Raji (cell line): ENCODE measurements around the gene PPP3CB.

Experiments
- POLR2A ChIP-seq: IDR thresholded peaks from 2 replicates; pipeline ENCODE4 v1.6.1; 2011; ENCODE audit warnings: low read depth, low read length, control low read depth; ENCODE audit not compliant: insufficient read depth

PPP3CB gene

DNA sequence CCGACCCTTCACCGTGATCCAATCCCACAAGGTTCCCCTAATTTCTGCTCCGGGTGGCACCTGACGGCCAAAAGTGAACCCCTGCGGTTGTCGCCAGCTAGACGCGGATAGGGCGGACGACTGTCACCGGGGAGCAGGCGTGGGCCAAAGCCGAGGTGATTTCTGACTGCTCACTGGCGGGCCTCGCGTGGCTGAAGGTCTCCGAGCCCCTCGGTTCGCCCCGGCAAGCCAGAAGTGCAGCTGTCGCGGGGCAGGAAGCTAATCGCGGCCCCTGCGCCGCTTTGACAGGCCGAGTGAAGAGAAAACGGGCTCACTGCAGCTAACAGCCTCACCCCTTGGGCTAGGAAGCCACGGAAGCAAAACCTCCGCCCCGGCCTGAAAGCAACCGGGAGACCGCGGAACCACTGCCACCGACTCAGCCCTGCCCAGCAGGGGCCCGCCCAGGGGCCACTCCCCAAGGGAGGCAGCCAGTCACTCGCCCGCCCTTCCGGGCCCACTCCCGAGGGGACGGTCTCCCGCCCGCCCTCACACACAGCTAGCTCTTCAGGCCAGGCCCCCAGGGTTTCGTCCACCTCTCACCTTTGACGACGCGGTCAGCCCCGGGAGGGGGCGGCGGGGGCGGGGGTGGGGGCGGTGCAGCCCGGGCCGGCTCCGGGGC lies 469 bp downstream of the PPP3CB start:
- TF ChIP-seq POLR2A: peak; percentile 51

- TF ChIP-seq POLR2A: no peak
Observed at GRCh38 chr10:73494877-73495225, 973 bp downstream of the PPP3CB start.

- no peak for TF ChIP-seq POLR2A
Observed at GRCh38 chr10:73494213-73494612, 1.6 kb downstream of the PPP3CB start.

DNA sequence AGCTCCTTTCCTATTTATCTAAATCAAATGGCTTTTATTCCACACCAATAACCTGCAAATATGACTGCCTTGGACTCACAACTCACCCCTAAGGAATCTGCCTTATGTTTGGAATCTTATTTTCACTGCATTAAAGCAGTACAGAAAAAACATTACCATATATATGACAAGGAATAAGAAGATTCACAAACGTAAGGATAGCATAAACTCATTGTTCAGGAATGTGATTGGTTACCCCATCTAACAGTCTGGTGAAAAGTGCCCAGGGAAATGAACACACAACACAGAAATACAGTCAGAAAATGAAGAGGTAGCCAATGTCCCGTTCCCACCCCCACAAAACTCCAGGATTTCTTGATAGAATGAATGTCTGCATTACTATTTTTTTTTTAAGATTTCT lies 2.0 kb downstream of the PPP3CB start:
- no peak for TF ChIP-seq POLR2A

DNA sequence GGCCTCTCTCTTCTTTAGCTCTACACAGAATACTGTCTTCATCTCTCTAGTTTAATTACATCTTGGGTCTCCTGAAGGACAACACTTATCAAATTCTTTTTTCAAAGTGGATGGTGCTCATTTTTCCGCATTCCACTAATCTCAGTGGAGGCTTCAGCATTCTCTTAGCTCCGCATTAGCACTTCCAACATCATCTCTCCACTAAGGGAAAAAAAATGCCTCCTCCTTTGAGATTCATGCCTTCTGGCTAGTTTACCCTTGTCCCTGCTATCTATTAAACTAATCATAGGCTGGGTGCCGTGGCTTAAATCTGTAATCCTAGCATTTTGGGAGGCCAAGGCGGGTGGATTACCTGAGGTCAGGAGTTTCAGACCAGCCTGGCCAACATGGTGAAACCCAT lies 9.2 kb downstream of the PPP3CB start:
- no peak for TF ChIP-seq POLR2A

- no peak for TF ChIP-seq POLR2A
Observed at GRCh38 chr10:73485320-73485719, 10.5 kb downstream of the PPP3CB start.

DNA sequence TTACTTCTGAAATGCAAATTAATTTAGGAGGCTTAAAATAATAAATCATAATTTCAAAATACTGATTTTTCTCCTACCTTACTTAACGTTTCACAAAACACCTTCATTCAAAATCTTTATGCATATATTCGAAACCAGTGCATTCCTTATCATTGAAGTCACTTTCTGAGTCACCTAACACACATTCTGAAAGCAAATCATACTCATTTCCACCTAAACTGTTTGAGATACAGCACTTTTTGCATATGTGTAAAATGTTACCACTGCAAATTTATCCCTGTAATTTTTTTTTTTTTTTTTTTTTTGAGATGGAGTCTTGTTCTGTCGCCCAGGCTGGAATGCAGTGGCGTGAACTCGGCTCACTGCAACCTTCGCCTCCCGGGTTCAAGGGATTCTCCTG lies 15.7 kb downstream of the PPP3CB start:
- TF ChIP-seq POLR2A: no peak

- TF ChIP-seq POLR2A: no peak
Observed at GRCh38 chr10:73478636-73479035, 17.2 kb downstream of the PPP3CB start.

DNA sequence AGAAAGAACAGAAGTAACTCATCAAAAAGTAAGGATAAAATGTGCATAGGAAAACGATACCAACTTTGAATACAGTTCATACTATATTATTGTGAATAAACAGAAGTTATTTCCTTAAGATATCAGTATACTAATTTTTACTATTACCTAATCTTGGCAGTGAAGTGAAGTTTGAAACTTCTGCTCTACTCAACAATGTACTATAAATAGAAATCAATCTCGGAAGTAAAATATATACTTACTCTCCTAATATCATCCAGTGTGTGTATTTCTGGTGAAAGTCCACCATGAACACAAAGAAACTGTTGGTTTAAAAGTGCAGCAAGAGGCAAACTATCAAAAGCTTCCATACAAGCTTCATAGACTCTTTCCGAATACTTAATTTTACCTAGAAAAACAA lies 24.6 kb downstream of the PPP3CB start:
- TF ChIP-seq POLR2A: no peak

DNA sequence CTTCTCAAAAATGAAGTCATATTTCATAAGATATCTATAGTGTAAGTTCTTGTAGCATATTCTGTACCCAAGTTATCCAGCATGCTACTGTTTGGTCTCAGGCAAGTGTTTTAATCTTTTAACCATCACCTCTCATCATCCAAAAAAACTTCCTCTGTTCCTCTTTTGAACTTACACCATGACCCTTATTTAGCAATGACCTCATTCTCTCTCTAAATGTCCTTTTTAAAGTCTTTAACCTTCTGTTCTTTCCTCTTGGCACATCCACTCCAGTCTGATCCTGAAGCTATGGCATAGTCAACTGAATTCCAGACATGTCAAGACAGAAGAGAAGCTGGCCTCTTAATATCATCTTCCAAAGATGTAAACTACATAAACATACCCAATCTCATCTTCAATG lies 26.2 kb downstream of the PPP3CB start:
- TF ChIP-seq POLR2A: no peak

DNA sequence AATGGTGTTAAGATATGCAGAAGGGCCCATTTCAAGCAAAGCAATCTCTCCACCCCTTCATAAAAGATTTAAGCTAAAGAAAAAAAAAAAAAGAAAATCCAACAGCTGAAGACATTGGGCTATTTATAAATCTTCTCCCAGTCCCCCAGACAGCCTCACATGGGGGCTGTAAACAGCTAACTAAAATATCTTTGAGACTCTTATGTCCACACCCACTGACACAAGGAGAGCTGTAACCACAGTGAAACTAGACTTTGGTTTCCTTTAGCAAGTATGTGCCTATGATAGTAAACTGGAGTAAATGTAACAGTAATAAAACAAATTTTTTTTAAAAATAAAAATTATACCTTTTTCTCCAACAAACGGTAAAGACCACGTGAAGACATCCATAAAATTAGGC lies 28.6 kb downstream of the PPP3CB start:
- TF ChIP-seq POLR2A: no peak

- TF ChIP-seq POLR2A: no peak
Observed at GRCh38 chr10:73465978-73466726, 29.7 kb downstream of the PPP3CB start.

- TF ChIP-seq POLR2A: no peak
Observed at GRCh38 chr10:73460897-73461296, 34.9 kb downstream of the PPP3CB start.

GRCh38 chr10:73459683-73460314 lies 36.0 kb downstream of the PPP3CB start:
- TF ChIP-seq POLR2A: no peak

- TF ChIP-seq POLR2A: no peak
Observed at GRCh38 chr10:73456187-73456890, 39.5 kb downstream of the PPP3CB start.

- TF ChIP-seq POLR2A: no peak
Observed at GRCh38 chr10:73449113-73449512, 46.7 kb downstream of the PPP3CB start.

GRCh38 chr10:73448384-73448783 lies 47.4 kb downstream of the PPP3CB start:
- TF ChIP-seq POLR2A: no peak

DNA sequence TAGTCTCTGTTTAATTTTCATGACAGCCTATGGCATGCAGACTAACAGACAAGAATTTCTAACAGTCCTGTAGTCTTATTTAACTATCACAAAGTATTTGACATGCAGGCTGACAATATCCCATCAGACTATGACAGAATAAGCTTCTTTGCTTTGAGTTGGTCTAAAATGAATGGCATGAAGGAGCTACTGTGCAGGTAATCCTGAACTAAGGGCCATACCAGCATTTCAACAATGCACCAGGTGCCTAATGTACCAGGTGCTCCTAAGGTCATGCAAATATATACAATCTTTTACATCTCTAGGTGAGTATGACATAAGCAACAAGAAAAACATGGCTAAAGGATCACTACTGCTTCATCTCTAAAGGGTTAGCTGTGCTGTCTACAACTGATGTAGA lies 48.9 kb downstream of the PPP3CB start:
- no peak for TF ChIP-seq POLR2A
